RWPE2 (cell line): ENCODE data around the gene ITPK1.

ENCODE experiments used
- ATAC-seq: fragments of 200-7000 bp; cut with Tn5 transposase; 3 replicates; pipeline ENCODE4 v1.9.1; 2021; ENCODE audit warnings: low read depth
- DNase-seq: peaks from one replicate; pipeline ENCODE4 v3.0.0-alpha.2; 2020; ENCODE audit warnings: low spot score
- H3K27ac ChIP-seq: fragments of 450-650 bp; 2 replicates; pipeline ENCODE4 v1.5.1; 2017; ENCODE audit warnings: mild to moderate bottlenecking; ENCODE audit not compliant: poor library complexity, severe bottlenecking
- H3K27me3 ChIP-seq: fragments of 250-450 bp; sonication (Bioruptor Pico); 2 replicates; pipeline ENCODE4 v1.5.1; 2021; ENCODE audit warnings: mild to moderate bottlenecking, moderate library complexity; ENCODE audit not compliant: insufficient read depth, poor library complexity, severe bottlenecking
- H3K36me3 ChIP-seq: fragments of 250-450 bp; sonication (Bioruptor Pico); 2 replicates; pipeline ENCODE4 v1.5.1; 2020; ENCODE audit warnings: low read depth, mild to moderate bottlenecking, moderate library complexity
- H3K4me1 ChIP-seq: fragments of 250-450 bp; sonication (Bioruptor Pico); 2 replicates; pipeline ENCODE4 v1.5.1; 2021; ENCODE audit warnings: mild to moderate bottlenecking, moderate library complexity; ENCODE audit not compliant: insufficient read depth, poor library complexity, severe bottlenecking
- H3K4me3 ChIP-seq: fragments of 250-450 bp; sonication (Bioruptor Pico); 2 replicates; pipeline ENCODE4 v1.5.1; 2021; ENCODE audit warnings: mild to moderate bottlenecking, moderate library complexity; ENCODE audit not compliant: severe bottlenecking
- H3K9me3 ChIP-seq: fragments of 250-450 bp; sonication (Bioruptor Pico); 2 replicates; pipeline ENCODE4 v1.5.1; 2021; ENCODE audit warnings: mild to moderate bottlenecking, moderate library complexity; ENCODE audit not compliant: severe bottlenecking
- TF ChIP-seq, protein P1 (sequence below): fragments of 450-650 bp; IDR thresholded peaks from one replicate; pipeline ENCODE4 v1.5.1; 2017; ENCODE audit warnings: mild to moderate bottlenecking, moderate library complexity; ENCODE audit not compliant: poor library complexity, severe bottlenecking

ITPK1 gene

DNA sequence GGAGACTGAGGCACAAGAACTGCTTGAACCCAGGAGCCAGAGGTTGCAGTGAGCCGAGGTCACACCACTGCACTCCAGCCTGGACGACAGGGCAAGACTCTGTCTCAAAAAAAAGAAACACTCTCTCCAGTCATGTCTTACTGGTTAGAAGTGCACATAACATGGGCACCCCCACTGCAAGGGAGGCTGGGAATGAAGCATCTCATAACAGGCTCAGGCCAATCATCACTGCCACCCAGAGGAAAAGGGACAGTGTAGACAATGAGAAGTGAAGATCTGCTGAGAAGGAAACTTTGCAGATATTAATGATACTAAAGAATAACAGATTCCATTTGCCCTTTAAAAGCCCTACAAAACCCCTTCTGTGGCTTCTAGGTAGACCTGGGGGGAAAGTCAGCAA lies 66.9 kb downstream of the ITPK1 start:
- H3K9me3 ChIP-seq, result no peaks in the 10 kb centered on the region
- peaks cover 62% of the 10 kb centered on the region for H3K4me1 ChIP-seq
- no peak for ATAC-seq
- H3K27me3 ChIP-seq, result no peaks in the 10 kb centered on the region
- peak overlapping the region; percentile 99 for H3K27ac ChIP-seq
- H3K4me3 ChIP-seq, result no peak overlapping the region
- TF ChIP-seq, protein P1, sequence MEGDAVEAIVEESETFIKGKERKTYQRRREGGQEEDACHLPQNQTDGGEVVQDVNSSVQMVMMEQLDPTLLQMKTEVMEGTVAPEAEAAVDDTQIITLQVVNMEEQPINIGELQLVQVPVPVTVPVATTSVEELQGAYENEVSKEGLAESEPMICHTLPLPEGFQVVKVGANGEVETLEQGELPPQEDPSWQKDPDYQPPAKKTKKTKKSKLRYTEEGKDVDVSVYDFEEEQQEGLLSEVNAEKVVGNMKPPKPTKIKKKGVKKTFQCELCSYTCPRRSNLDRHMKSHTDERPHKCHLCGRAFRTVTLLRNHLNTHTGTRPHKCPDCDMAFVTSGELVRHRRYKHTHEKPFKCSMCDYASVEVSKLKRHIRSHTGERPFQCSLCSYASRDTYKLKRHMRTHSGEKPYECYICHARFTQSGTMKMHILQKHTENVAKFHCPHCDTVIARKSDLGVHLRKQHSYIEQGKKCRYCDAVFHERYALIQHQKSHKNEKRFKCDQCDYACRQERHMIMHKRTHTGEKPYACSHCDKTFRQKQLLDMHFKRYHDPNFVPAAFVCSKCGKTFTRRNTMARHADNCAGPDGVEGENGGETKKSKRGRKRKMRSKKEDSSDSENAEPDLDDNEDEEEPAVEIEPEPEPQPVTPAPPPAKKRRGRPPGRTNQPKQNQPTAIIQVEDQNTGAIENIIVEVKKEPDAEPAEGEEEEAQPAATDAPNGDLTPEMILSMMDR, result no peak
- DNase-seq, result no peak
- peaks cover 17% of the 10 kb centered on the region for H3K36me3 ChIP-seq

DNA sequence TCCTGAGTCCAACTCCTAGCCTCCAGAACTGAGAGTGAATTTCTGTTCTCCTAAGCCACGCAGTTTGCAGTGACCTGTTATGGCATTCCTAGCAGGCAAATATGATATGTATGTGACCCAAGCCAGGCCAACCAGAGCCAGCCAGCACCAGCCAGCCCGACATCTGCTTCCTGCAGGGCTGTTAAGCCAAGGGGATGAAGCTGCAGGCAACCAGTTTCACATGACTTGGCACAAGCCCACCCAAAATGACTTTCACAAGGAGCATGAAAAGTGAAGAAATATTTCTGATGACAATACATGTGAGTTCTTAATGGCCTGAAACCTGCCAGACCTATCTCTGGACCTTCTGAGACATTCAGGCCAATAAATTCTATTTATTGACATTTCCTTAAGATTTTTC lies 68.1 kb downstream of the ITPK1 start:
- Histone ChIP-seq H3K27ac (peak overlapping the region; percentile 99), H3K9me3 (no peaks in the 10 kb centered on the region), H3K36me3 (peaks cover 17% of the 10 kb centered on the region), H3K4me1 (peaks cover 72% of the 10 kb centered on the region), H3K4me3 (no peak overlapping the region), H3K27me3 (no peaks in the 10 kb centered on the region)
- ATAC-seq (no peak), DNase-seq (no peak)
- TF ChIP-seq, protein P1, result no peak

DNA sequence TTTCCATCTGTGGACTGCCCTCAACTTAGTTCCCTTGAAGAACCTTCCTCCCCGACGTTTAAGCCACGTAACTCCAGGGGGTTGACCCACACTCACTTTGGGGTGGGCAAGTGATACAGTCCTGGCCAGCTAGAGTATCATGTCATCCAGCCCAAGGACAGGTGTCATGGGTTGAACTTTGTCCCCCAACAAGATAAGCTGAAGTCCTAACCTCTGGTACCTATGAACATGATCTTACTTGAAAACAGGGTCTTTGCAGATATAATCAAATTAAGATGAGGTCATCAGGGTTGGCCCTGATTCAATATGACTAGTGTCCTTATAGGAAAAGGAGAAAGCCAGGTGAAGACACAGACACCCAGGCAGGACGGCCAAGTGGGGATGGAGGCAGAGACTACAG lies 68.6 kb downstream of the ITPK1 start:
- Histone ChIP-seq H3K9me3 (no peaks in the 10 kb centered on the region), H3K4me1 (peaks cover 78% of the 10 kb centered on the region), H3K27me3 (no peaks in the 10 kb centered on the region), H3K36me3 (peaks cover 20% of the 10 kb centered on the region), H3K4me3 (no peak overlapping the region), H3K27ac (peak overlapping the region; percentile 99)
- TF ChIP-seq, protein P1, result no peak
- ATAC-seq (no peak), DNase-seq (no peak)

DNA sequence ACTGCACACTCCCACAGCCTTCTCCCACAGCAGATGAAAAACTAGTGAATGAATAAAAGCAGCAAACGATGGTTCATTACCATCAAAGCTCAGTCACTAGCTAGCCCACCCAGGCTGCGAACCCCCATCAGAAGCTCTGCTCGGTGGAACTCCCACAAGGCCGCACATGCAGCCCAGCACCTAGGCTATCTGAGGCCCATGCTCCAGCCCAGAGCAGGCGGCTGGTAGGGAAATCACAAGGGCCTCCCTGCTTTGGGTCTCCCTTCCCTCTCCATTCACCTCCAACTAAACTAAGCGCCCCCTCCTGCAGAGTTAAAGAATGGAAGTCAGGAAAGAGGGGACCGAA lies 69.0 kb downstream of the ITPK1 start:
- Histone ChIP-seq H3K9me3 (no peaks in the 10 kb centered on the region), H3K36me3 (peaks cover 21% of the 10 kb centered on the region), H3K27me3 (no peaks in the 10 kb centered on the region), H3K27ac (peak overlapping the region; percentile 99), H3K4me3 (no peak overlapping the region), H3K4me1 (peaks cover 82% of the 10 kb centered on the region)
- ATAC-seq (no peak), DNase-seq (no peak)
- TF ChIP-seq, protein P1, result no peak

DNA sequence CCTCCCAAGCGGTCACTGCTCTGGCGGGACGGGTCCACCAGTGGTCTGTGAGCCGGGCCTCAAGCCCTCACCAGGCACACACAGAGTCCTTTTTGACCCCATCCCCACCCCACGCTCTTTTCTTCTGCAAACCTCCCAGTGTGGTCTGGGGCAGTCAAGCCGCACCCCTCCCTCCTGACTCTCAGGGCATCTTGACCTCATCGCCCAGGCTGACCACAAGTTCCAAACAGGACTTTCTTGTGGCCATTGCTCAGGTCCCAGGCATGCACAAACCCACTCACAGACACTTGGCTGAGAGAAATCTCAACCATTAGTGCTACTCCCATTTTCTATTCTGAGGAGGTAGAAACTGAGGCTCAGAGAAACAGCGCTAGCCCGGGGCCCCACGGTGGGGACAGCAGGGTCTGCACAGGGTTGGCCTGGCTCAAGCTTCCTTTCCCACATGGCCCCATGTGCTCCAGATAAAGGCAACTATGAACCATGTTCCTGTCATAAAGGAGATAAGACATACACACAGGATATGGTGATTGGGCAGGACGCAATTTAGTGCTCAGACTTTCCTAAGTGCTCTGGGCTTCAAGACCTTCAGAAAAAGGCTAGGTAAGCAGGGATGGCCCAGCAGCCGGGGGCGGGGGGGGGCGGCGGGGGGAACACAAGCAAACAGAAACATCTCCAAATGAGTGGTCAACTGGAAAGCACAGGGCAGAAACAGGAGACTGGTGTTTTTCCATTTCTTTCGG lies 69.6 kb downstream of the ITPK1 start:
- Histone ChIP-seq H3K9me3 (no peaks in the 10 kb centered on the region), H3K27me3 (no peaks in the 10 kb centered on the region), H3K4me1 (peaks cover 88% of the 10 kb centered on the region), H3K36me3 (peaks cover 21% of the 10 kb centered on the region), H3K4me3 (no peak overlapping the region), H3K27ac (peak overlapping the region; percentile 99)
- no peak for DNase-seq
- ATAC-seq, result no peak
- TF ChIP-seq, protein P1, result no peak
